Testis (tissue), 2 donors: ENCODE measurements around the gene PSMD9.

Experiments used
- POLR2A ChIP-seq: fragments of 450-650 bp; IDR thresholded peaks from one replicate; pipeline ENCODE4 v1.6.1; 2017; ENCODE audit warnings: antibody characterized with exemption, mild to moderate bottlenecking, moderate library complexity
- TF ChIP-seq, protein P1 (sequence below), 3 experiments: fragments of 450-650 bp in 2 of 3; fragments of 200-600 bp in 1 of 3; sonication (generic) in 1 of 3; IDR thresholded peaks; one replicate each; pipeline ENCODE4 v1.5.1; 2016 to 2019; ENCODE audit warnings: antibody characterized with exemption in 3 of 3, mild to moderate bottlenecking in 2 of 3, moderate library complexity in 1 of 3

GRCh38 chr12:121908702-121909101 lies 20.1 kb downstream of the PSMD9 start:
- TF ChIP-seq, protein P1, sequence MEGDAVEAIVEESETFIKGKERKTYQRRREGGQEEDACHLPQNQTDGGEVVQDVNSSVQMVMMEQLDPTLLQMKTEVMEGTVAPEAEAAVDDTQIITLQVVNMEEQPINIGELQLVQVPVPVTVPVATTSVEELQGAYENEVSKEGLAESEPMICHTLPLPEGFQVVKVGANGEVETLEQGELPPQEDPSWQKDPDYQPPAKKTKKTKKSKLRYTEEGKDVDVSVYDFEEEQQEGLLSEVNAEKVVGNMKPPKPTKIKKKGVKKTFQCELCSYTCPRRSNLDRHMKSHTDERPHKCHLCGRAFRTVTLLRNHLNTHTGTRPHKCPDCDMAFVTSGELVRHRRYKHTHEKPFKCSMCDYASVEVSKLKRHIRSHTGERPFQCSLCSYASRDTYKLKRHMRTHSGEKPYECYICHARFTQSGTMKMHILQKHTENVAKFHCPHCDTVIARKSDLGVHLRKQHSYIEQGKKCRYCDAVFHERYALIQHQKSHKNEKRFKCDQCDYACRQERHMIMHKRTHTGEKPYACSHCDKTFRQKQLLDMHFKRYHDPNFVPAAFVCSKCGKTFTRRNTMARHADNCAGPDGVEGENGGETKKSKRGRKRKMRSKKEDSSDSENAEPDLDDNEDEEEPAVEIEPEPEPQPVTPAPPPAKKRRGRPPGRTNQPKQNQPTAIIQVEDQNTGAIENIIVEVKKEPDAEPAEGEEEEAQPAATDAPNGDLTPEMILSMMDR (IDR thresholded peaks at IDR 0.05): no peak
- TF ChIP-seq POLR2A: no peak
